K562 treated with DMSO at 1 percent for 48 hours (cell line): ENCODE results near the gene NTMT2. TPM values are rescaled to one million over a fixed set of nuclear protein-coding genes. Genes with fewer than 3 reads are reported as not detected.

Experiments
- total RNA-seq: library from RNA; unstranded; fragments of 300-600 nt; gene quantifications from 2 replicates; pipeline ENCODE4 v1.2.3, GENCODE V29; 2022; ENCODE audit warnings: low replicate concordance; ENCODE audit errors: extremely low read depth

The NTMT2 gene
- not detected in 2 replicates for total RNA-seq

DNA sequence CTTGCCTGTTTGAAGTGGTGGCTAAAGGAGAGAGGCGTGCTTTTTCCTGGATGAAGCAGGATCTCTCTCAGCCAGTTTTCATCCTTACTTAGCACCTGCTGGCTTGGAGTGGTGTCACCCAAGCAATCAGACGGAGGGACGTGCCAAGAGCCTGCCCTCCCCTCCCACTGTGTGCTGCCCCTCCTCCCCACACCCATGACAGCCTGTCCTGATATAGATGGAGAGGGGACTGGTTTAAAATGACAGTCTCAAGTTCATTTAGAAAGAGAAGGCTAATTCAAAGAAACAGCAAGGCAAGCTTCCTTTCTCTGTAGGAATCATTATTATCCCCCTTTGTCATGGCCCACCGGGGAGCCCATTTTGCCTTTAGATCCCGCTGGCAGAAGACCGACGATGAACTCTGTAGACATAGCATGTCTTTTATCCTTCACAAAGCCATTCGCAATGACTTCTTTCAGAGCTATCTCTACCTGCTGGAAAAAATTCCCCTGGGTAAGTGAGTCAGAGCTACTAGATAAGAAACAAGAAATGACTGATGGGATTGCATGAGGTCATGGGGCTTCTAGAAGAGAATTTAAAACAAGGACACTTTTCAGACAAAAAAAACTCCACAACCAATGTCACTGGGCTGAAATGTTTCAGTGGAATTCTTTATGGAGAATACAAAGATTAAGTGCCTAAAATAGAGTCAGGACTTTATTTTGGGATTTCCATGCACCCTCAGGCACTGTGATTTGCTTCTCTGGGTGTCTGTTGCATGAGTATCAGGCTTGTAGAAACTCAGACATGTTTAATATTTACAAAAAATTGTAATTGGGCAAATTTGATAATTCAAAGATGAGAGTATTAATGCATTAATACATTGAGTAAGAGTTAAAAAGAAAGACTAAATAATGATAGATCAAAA lies at the start of gene NTMT2:
Gene NTMT2 (plus strand): TSS at position 190 of the 907 bp plus-strand sequence. CDS start 149 bp downstream, at position 339.

Other genes with a start within 250 kb of the NTMT2 start
- not detected in 2 replicates for gene KIFAP3, start 71.3 kb upstream of the NTMT2 start, total RNA-seq